ENCODE measurements around the gene CST8.

CST8 gene

GRCh38 chr20:23526850-23527249, 35.9 kb downstream of the CST8 start:
- no peak overlapping the region for H3K4me3 ChIP-seq (ENCODE audit: low read depth, low read length)
- H3K4me2 ChIP-seq (ENCODE audit: low read length) = no peak overlapping the region
- H3K79me2 ChIP-seq = no peaks in the 10 kb centered on the region
- H3K9me3 ChIP-seq (ENCODE audit: control insufficient read depth, low read length) = no peaks in the 10 kb centered on the region
- H3K27ac ChIP-seq = no peak overlapping the region
- H3K9ac ChIP-seq = no peak overlapping the region
- H2AFZ ChIP-seq = no peak overlapping the region
- no peaks in the 10 kb centered on the region for H3K4me1 ChIP-seq
- no peaks in the 10 kb centered on the region for H3K27me3 ChIP-seq (ENCODE audit: control insufficient read depth, insufficient read depth, low read length)
- TF ChIP-seq CTCF (IDR thresholded peaks at IDR 0.05) = no peak
- no peaks in the 10 kb centered on the region for H3K36me3 ChIP-seq (ENCODE audit: control insufficient read depth, insufficient read depth, low read length)

DNA sequence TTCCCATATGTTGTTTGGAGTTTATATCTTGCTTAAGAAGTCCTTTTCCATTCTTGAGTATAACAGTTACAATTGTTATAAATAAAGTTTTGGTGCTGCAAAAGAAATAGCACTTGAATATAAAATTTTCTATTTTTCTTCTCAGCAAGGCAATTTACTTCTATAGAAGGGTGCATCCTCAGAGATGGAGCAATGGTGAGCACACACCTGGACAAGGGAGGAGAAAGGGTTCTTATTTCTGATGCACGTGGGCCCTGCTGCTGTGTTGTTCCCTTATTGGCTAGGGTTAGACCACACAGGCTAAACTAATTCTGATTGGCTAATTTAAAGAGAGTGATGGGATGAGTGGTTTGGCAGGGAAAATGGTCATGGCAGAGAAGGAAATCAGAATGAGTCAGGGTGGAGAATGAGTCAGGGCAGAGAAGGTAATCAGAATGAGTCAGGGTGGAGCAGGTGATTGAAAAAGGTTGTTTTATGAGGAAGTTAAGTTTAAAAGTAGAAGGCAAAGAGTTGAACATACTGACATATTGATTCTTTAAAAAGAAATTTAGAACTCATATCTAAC, 38.0 kb downstream of the CST8 start:
- TF ChIP-seq CTCF (IDR thresholded peaks at IDR 0.05) = no peak
- Histone ChIP-seq H3K4me1 (no peaks in the 10 kb centered on the region), H3K4me2 (ENCODE audit: low read length) (no peak overlapping the region), H3K27ac (no peak overlapping the region), H3K9me3 (ENCODE audit: control insufficient read depth, low read length) (no peaks in the 10 kb centered on the region), H3K79me2 (no peaks in the 10 kb centered on the region), H3K36me3 (ENCODE audit: control insufficient read depth, insufficient read depth, low read length) (no peaks in the 10 kb centered on the region), H3K27me3 (ENCODE audit: control insufficient read depth, insufficient read depth, low read length) (no peaks in the 10 kb centered on the region), H2AFZ (no peak overlapping the region), H3K4me3 (ENCODE audit: low read depth, low read length) (no peak overlapping the region), H3K9ac (no peak overlapping the region)

- Histone ChIP-seq H3K27ac (no peak overlapping the region), H3K4me1 (no peaks in the 10 kb centered on the region), H3K27me3 (ENCODE audit: control insufficient read depth, insufficient read depth, low read length) (no peaks in the 10 kb centered on the region), H3K9me3 (ENCODE audit: control insufficient read depth, low read length) (no peaks in the 10 kb centered on the region), H3K79me2 (no peaks in the 10 kb centered on the region), H3K4me3 (ENCODE audit: low read depth, low read length) (no peak overlapping the region), H3K4me2 (ENCODE audit: low read length) (no peak overlapping the region), H3K9ac (no peak overlapping the region), H3K36me3 (ENCODE audit: control insufficient read depth, insufficient read depth, low read length) (no peaks in the 10 kb centered on the region), H2AFZ (no peak overlapping the region)
- TF ChIP-seq CTCF (IDR thresholded peaks at IDR 0.05) = no peak
Observed at GRCh38 chr20:23530937-23531567, 40.1 kb downstream of the CST8 start.

DNA sequence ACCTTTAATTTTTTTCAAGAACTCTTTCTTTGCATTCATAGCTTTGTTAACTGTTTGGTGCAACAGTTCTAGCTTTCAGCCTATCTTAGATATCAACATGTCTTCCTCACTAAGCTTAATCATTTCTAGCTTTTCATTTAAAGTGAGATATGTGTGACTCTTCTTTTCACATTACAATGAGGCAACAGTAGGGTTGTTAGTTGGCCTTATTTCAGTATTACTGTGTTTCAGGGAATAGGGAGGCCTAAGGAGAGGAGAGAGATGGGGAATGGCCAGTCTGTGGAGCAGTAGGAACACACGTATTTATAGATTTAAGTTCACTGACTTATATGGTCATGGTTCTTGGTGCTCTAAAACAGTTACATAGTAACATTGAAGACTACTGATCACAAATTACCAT, 41.6 kb downstream of the CST8 start:
- H3K4me3 ChIP-seq (ENCODE audit: low read depth, low read length) = no peak overlapping the region
- no peak for TF ChIP-seq CTCF (IDR thresholded peaks at IDR 0.05)
- no peak overlapping the region for H3K9ac ChIP-seq
- no peak overlapping the region for H3K4me2 ChIP-seq (ENCODE audit: low read length)
- no peaks in the 10 kb centered on the region for H3K27me3 ChIP-seq (ENCODE audit: control insufficient read depth, insufficient read depth, low read length)
- H3K79me2 ChIP-seq = no peaks in the 10 kb centered on the region
- H3K9me3 ChIP-seq (ENCODE audit: control insufficient read depth, low read length) = no peaks in the 10 kb centered on the region
- H3K4me1 ChIP-seq = no peaks in the 10 kb centered on the region
- no peak overlapping the region for H3K27ac ChIP-seq
- H2AFZ ChIP-seq = no peak overlapping the region
- H3K36me3 ChIP-seq (ENCODE audit: control insufficient read depth, insufficient read depth, low read length) = no peaks in the 10 kb centered on the region

DNA sequence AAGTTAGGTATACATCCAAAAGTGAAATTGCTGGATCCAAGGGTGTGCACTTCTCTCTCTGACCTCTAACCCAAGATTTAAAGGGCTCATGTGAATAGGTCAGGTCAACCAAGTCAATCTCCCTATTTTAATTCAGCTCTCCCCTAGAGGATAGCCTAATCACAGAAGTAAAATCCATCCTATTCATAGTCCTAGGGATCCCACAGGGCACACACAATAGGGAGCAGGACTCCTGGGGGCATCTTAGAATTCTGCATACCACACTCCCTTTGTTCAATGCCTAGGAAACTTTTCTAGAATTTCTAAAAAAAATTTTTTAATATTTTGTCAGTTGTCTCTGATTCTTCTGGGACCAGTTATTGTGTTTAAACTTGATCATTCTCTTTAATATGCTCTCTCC, 42.2 kb downstream of the CST8 start:
- Histone ChIP-seq H3K4me1 (no peaks in the 10 kb centered on the region), H3K9ac (no peak overlapping the region), H2AFZ (no peak overlapping the region), H3K27ac (no peak overlapping the region), H3K4me2 (ENCODE audit: low read length) (no peak overlapping the region), H3K9me3 (ENCODE audit: control insufficient read depth, low read length) (no peaks in the 10 kb centered on the region), H3K4me3 (ENCODE audit: low read depth, low read length) (no peak overlapping the region), H3K79me2 (no peaks in the 10 kb centered on the region), H3K27me3 (ENCODE audit: control insufficient read depth, insufficient read depth, low read length) (no peaks in the 10 kb centered on the region), H3K36me3 (ENCODE audit: control insufficient read depth, insufficient read depth, low read length) (no peaks in the 10 kb centered on the region)
- no peak for TF ChIP-seq CTCF (IDR thresholded peaks at IDR 0.05)

All from parathyroid adenoma (tissue), 2 donors.